ENCODE results near the gene TRIM26. TPM values are rescaled to one million over a fixed set of nuclear protein-coding genes. Genes with fewer than 3 reads are reported as not detected.

Gene TRIM26
- total and polyA plus RNA-seq, 2 experiments from 2014 or later, result 11.0 to 38.0 TPM

DNA sequence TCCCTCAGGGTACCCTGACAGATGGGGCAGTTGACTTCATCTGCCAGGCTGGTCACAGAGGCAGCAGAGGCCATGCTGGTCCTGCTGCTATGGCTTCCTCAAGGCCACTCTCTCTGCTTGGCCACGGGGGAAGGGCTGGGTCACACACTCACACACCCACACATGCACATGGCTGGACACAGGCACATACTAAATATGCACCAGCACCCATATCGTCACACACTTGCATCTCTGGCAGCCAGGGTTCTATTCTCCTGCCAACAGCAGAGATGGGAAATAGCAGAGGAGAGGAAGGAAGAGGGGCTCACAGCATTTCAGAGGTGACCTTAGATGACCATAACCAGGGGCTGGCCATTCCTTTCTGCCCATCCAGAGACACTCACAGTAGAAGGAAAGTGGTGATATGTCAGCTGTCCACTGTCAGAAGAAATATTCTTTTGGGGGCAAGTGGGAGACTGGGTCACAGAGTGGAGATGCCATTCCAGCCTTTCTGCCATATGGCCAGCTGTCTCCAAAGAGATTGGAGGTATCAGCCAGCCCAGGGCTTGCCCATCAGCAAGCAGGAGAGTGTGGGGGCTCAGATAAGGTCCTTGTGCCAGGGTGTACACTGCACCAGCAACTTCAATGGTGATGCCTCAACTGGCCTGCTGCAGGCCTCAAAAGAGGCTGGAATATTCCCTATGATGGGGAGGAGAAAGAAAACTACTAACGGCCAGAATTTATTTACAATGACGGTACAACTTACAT lies 52.2 kb downstream of the TRIM26 start, which contains the start of gene TRIM10 (continued):
- TF ChIP-seq STAT1 (IDR thresholded peaks at IDR 0.05; ENCODE audit: unreplicated experiment) (no peak), EZH2 (IDR thresholded peaks at IDR 0.05; ENCODE audit: low read depth, unreplicated experiment) (no peak), CREB1 (CRISPR knock-in tag; IDR thresholded peaks at IDR 0.05; ENCODE audit: low read depth) (no peak), NANOG (IDR thresholded peaks at IDR 0.05; ENCODE audit: borderline replicate concordance) (no peak)
- TF ChIP-seq, protein P1, sequence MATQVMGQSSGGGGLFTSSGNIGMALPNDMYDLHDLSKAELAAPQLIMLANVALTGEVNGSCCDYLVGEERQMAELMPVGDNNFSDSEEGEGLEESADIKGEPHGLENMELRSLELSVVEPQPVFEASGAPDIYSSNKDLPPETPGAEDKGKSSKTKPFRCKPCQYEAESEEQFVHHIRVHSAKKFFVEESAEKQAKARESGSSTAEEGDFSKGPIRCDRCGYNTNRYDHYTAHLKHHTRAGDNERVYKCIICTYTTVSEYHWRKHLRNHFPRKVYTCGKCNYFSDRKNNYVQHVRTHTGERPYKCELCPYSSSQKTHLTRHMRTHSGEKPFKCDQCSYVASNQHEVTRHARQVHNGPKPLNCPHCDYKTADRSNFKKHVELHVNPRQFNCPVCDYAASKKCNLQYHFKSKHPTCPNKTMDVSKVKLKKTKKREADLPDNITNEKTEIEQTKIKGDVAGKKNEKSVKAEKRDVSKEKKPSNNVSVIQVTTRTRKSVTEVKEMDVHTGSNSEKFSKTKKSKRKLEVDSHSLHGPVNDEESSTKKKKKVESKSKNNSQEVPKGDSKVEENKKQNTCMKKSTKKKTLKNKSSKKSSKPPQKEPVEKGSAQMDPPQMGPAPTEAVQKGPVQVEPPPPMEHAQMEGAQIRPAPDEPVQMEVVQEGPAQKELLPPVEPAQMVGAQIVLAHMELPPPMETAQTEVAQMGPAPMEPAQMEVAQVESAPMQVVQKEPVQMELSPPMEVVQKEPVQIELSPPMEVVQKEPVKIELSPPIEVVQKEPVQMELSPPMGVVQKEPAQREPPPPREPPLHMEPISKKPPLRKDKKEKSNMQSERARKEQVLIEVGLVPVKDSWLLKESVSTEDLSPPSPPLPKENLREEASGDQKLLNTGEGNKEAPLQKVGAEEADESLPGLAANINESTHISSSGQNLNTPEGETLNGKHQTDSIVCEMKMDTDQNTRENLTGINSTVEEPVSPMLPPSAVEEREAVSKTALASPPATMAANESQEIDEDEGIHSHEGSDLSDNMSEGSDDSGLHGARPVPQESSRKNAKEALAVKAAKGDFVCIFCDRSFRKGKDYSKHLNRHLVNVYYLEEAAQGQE (IDR thresholded peaks at IDR 0.05; ENCODE audit: unreplicated experiment), result no peak
- TF ChIP-seq, protein P2, sequence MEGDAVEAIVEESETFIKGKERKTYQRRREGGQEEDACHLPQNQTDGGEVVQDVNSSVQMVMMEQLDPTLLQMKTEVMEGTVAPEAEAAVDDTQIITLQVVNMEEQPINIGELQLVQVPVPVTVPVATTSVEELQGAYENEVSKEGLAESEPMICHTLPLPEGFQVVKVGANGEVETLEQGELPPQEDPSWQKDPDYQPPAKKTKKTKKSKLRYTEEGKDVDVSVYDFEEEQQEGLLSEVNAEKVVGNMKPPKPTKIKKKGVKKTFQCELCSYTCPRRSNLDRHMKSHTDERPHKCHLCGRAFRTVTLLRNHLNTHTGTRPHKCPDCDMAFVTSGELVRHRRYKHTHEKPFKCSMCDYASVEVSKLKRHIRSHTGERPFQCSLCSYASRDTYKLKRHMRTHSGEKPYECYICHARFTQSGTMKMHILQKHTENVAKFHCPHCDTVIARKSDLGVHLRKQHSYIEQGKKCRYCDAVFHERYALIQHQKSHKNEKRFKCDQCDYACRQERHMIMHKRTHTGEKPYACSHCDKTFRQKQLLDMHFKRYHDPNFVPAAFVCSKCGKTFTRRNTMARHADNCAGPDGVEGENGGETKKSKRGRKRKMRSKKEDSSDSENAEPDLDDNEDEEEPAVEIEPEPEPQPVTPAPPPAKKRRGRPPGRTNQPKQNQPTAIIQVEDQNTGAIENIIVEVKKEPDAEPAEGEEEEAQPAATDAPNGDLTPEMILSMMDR (conservative IDR thresholded peaks at IDR 0.05; ENCODE audit: low read depth in 2 of 2), result no peak

- no peak overlapping the region for H3K27ac ChIP-seq (ENCODE audit: low read depth)
- H3K4me3 ChIP-seq, result no peak overlapping the region
- no peak overlapping the region for H3K4me2 ChIP-seq
- no peak overlapping the region for H2AFZ ChIP-seq
- no peaks in the 10 kb centered on the region for H3K9me2 ChIP-seq (ENCODE audit: insufficient read depth)
- no peaks in the 10 kb centered on the region for H4K20me1 ChIP-seq (replicated peaks; ENCODE audit: insufficient read depth)
- H3K36me3 ChIP-seq (ENCODE audit: insufficient read depth), result no peaks in the 10 kb centered on the region
- ATAC-seq (no peak), DNase-seq (ENCODE audit: low spot score) (no peak)
- no peaks in the 10 kb centered on the region for H3K79me2 ChIP-seq (replicated peaks; ENCODE audit: insufficient read depth)
- Mint-ChIP-seq H3K36me3 (ENCODE audit: low read depth) (no peaks in the 10 kb centered on the region), H3K4me1 (peaks cover 3% of the 10 kb centered on the region; the same call in 2 of the 3 replicates), H3K4me3 (no peak overlapping the region), H3K9me3 (no peaks in the 10 kb centered on the region), H3K27me3 (ENCODE audit: insufficient read depth, low read depth, poor library complexity) (peaks cover 6% of the 10 kb centered on the region), H3K27ac (no peak overlapping the region)
- no peaks in the 10 kb centered on the region for H3F3A ChIP-seq (replicated peaks; ENCODE audit: low read depth)
- 0 out of 2 replicates have a peak, but pooled peaks cover 4% of the 10 kb centered on the region for H3K27me3 ChIP-seq (ENCODE audit: insufficient read depth)
- H3K4me1 ChIP-seq (ENCODE audit: insufficient read depth), result no peaks in the 10 kb centered on the region
- no peak for TF ChIP-seq JUNB (IDR thresholded peaks at IDR 0.05; ENCODE audit: unreplicated experiment)
- no peak for TF ChIP-seq ZNF331 (CRISPR knock-in tag; IDR thresholded peaks at IDR 0.05; ENCODE audit: low read depth)
- no peak for TF ChIP-seq NANOG (IDR thresholded peaks at IDR 0.05; ENCODE audit: borderline replicate concordance)
- no peak for TF ChIP-seq ETS1 (IDR thresholded peaks at IDR 0.05)
- TF ChIP-seq, protein P2 (conservative IDR thresholded peaks at IDR 0.05; ENCODE audit: low read depth in 2 of 2), result no peak
These were observed 53.0 kb downstream of the TRIM26 start for GRCh38 chr6:30160008-30160784.

All from GM23338 (cell line).